ENCODE data around the gene F12. TPM values are rescaled to one million over a fixed set of nuclear protein-coding genes. Genes with fewer than 3 reads are reported as not detected.
A peak's percentile ranks its signal among the peaks of the same experiment; 100 is the strongest.
"Not testable (repeated sequence)": the region's sequence is repeated elsewhere in the genome, so short reads cannot be mapped to it uniquely, and the experiment has no call there.

F12 gene
- total RNA-seq, 1 donor = not detected

- no peaks in the 10 kb centered on the region for H3K36me3 ChIP-seq (ENCODE audit: insufficient read depth, low read length)
- no peaks in the 10 kb centered on the region for H4K20me1 ChIP-seq (ENCODE audit: insufficient read depth, low read length)
- peak; percentile 46 for DNase-seq (ENCODE audit: insufficient read length, low spot score, missing footprints)
- TF ChIP-seq CTCF (IDR thresholded peaks at IDR 0.05; ENCODE audit: extremely low read depth, low read depth, low read length) = no peak
- H3K9me3 ChIP-seq (ENCODE audit: low read depth, low read length) = no peaks in the 10 kb centered on the region
- H3K27ac ChIP-seq (ENCODE audit: low read depth, low read length) = no peak overlapping the region
- H3K4me3 ChIP-seq (ENCODE audit: insufficient read depth, low read length) = no peak overlapping the region
- H3K27me3 ChIP-seq (ENCODE audit: insufficient read depth, low read length) = peaks cover 10% of the 10 kb centered on the region
- no peak overlapping the region for H2AFZ ChIP-seq (ENCODE audit: low read length)
- H3K4me2 ChIP-seq (ENCODE audit: insufficient read depth, low read length) = no peak overlapping the region
- no peaks in the 10 kb centered on the region for H3K79me2 ChIP-seq (ENCODE audit: insufficient read depth, low read length)
- H3K4me1 ChIP-seq (ENCODE audit: insufficient read depth, low read length) = no peaks in the 10 kb centered on the region
These were observed 9.7 kb upstream of the F12 start for GRCh38 chr5:177419046-177419445.

GRCh38 chr5:177417081-177417480, 7.7 kb upstream of the F12 start:
- H3K4me2 ChIP-seq (ENCODE audit: insufficient read depth, low read length); H4K20me1 ChIP-seq (ENCODE audit: insufficient read depth, low read length); H3K4me1 ChIP-seq (ENCODE audit: insufficient read depth, low read length); H3K36me3 ChIP-seq (ENCODE audit: insufficient read depth, low read length); H3K79me2 ChIP-seq (ENCODE audit: insufficient read depth, low read length); H3K9me3 ChIP-seq (ENCODE audit: low read depth, low read length); H2AFZ ChIP-seq (ENCODE audit: low read length); H3K4me3 ChIP-seq (ENCODE audit: insufficient read depth, low read length); H3K27ac ChIP-seq (ENCODE audit: low read depth, low read length): not testable (repeated sequence)
- peak; percentile 21 for DNase-seq (ENCODE audit: insufficient read length, low spot score, missing footprints)
- peaks cover 10% of the 10 kb centered on the region for H3K27me3 ChIP-seq (ENCODE audit: insufficient read depth, low read length)

- Histone ChIP-seq H4K20me1 (ENCODE audit: insufficient read depth, low read length) (no peaks in the 10 kb centered on the region), H3K27ac (ENCODE audit: low read depth, low read length) (no peak overlapping the region), H3K4me3 (ENCODE audit: insufficient read depth, low read length) (no peak overlapping the region), H3K27me3 (ENCODE audit: insufficient read depth, low read length) (peaks cover 15% of the 10 kb centered on the region), H3K36me3 (ENCODE audit: insufficient read depth, low read length) (no peaks in the 10 kb centered on the region), H2AFZ (ENCODE audit: low read length) (no peak overlapping the region), H3K9me3 (ENCODE audit: low read depth, low read length) (no peaks in the 10 kb centered on the region), H3K4me2 (ENCODE audit: insufficient read depth, low read length) (no peak overlapping the region), H3K79me2 (ENCODE audit: insufficient read depth, low read length) (no peaks in the 10 kb centered on the region), H3K4me1 (ENCODE audit: insufficient read depth, low read length) (no peaks in the 10 kb centered on the region)
- no peak for DNase-seq (ENCODE audit: insufficient read length, low spot score, missing footprints)
- TF ChIP-seq CTCF (IDR thresholded peaks at IDR 0.05; ENCODE audit: extremely low read depth, low read depth, low read length) = no peak
These were observed 5.1 kb upstream of the F12 start for GRCh38 chr5:177414481-177414880.

- no peak for TF ChIP-seq CTCF (IDR thresholded peaks at IDR 0.05; ENCODE audit: extremely low read depth, low read depth, low read length)
- Histone ChIP-seq H3K4me1 (ENCODE audit: insufficient read depth, low read length) (no peaks in the 10 kb centered on the region), H3K4me2 (ENCODE audit: insufficient read depth, low read length) (no peak overlapping the region), H3K27ac (ENCODE audit: low read depth, low read length) (no peak overlapping the region), H2AFZ (ENCODE audit: low read length) (no peak overlapping the region), H3K36me3 (ENCODE audit: insufficient read depth, low read length) (no peaks in the 10 kb centered on the region), H3K4me3 (ENCODE audit: insufficient read depth, low read length) (no peak overlapping the region), H3K79me2 (ENCODE audit: insufficient read depth, low read length) (no peaks in the 10 kb centered on the region), H3K9me3 (ENCODE audit: low read depth, low read length) (no peaks in the 10 kb centered on the region), H3K27me3 (ENCODE audit: insufficient read depth, low read length) (peaks cover 21% of the 10 kb centered on the region), H4K20me1 (ENCODE audit: insufficient read depth, low read length) (no peaks in the 10 kb centered on the region)
- peak; percentile 23 for DNase-seq (ENCODE audit: insufficient read length, low spot score, missing footprints)
These were observed 3.4 kb upstream of the F12 start for GRCh38 chr5:177412603-177413233.

Measured in osteoblast (primary cell).